Prostate gland (tissue), 2 donors: ENCODE results near the gene GPD1. TPM values are rescaled to one million over a fixed set of nuclear protein-coding genes. Genes with fewer than 3 reads are reported as not detected.

Source experiments
- DNase-seq: peaks from one replicate; pipeline ENCODE4 v3.0.0-alpha.2; 2019; ENCODE audit warnings: low spot score
- H3K27ac ChIP-seq, 2 donors: fragments of 200-600 bp; sonication (generic); 2 replicates each; pipeline ENCODE4 v1.5.1; 2017 to 2019
- H3K27me3 ChIP-seq: fragments of 200-600 bp; sonication (generic); replicated peaks from 2 replicates; pipeline ENCODE4 v1.5.1; 2019; ENCODE audit not compliant: insufficient read depth
- H3K36me3 ChIP-seq, 2 donors: fragments of 200-600 bp; sonication (generic); 1 replicate in 1 of 2; 2 replicates in 1 of 2; pipeline versions ENCODE4 v1.5.1 to v1.8.1; 2017 to 2019
- H3K4me1 ChIP-seq: fragments of 200-600 bp; sonication (generic); replicated peaks from 2 replicates; pipeline ENCODE4 v1.5.1; 2019
- H3K4me3 ChIP-seq, 2 donors: fragments of 200-600 bp; sonication (generic); 2 replicates each; pipeline ENCODE4 v1.5.1; 2017 to 2019
- H3K9me3 ChIP-seq: fragments of 200-600 bp; sonication (generic); 2 replicates; pipeline ENCODE4 v1.5.1; 2017
- CTCF ChIP-seq, 4 experiments: fragments of 200-600 bp in 2 of 4; fragments of 450-650 bp in 2 of 4; sonication (generic) in 2 of 4; IDR thresholded peaks; 1 replicate in 3 of 4; 2 replicates in 1 of 4; pipeline ENCODE4 v1.5.1; 2016 to 2019; ENCODE audit warnings: antibody characterized with exemption in 4 of 4, mild to moderate bottlenecking in 2 of 4, moderate library complexity in 2 of 4
- POLR2A ChIP-seq: fragments of 450-650 bp; IDR thresholded peaks from one replicate; pipeline ENCODE4 v1.6.1; 2016; ENCODE audit warnings: antibody characterized with exemption, mild to moderate bottlenecking
- POLR2AphosphoS5 ChIP-seq: sonication (generic); formaldehyde crosslinking; IDR thresholded peaks from one replicate; pipeline ENCODE4 v1.6.1; 2017; ENCODE audit warnings: antibody characterized with exemption
- WGBS: methylation state at CpG from one replicate; pipeline ENCODE4 v1.1.5; 2018; 5-methylcytosine and 5-hydroxymethylcytosine counted together
- intact Hi-C: fragments of 100-400 bp; cut with DNase I; formaldehyde crosslinking; loops from one replicate; pipeline ENCODE4 v1.14.2; 2022
- total RNA-seq, 2 donors: library from RNA; depleted of rRNA; stranded (reverse); fragments of >200 nt; gene quantifications; one replicate each; pipeline ENCODE4 v1.1.0, GENCODE V29; 2016

The GPD1 gene
- total RNA-seq, 2 donors from 2014 or later: 0.27 to 3.4 TPM

GRCh38 chr12:50066402-50066801 is 37.4 kb upstream of the GPD1 start:
- Histone ChIP-seq H3K9me3 (no peaks in the 10 kb centered on the region), H3K27me3 (no peaks in the 10 kb centered on the region), H3K36me3 (no peaks in the 10 kb centered on the region), H3K4me1 (no peaks in the 10 kb centered on the region), H3K27ac (no peak overlapping the region), H3K4me3 (no peak overlapping the region)
- TF ChIP-seq CTCF (IDR thresholded peaks at IDR 0.05) (no peak), POLR2A (no peak), POLR2AphosphoS5 (no peak)
- DNase-seq: no peak
- 49% methylated on average over 5 of the region's 5 CpGs for WGBS
- intact Hi-C loops: no loop called here

DNA sequence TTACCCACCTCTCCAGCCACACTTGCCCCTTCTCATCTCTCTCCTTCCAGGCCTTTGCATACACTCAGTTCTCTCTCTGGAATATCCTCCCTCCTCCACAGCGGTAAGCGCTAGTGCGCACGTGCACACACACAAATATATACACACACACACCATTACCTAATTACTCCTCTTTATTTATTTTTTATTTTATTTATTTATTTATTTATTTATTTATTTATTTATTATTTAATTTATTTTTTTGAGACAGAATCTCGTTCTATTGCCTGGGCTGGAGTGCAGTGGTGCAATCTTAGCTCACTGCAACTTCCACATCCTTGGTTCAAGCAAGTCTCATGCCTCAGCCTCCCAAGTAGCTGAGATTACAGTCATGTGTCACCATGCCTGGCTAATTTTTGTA is 34.7 kb upstream of the GPD1 start:
- no peak for DNase-seq
- no peaks in the 10 kb centered on the region for H3K27me3 ChIP-seq
- no peaks in the 10 kb centered on the region for H3K36me3 ChIP-seq
- intact Hi-C loops: no loop called here
- no peaks in the 10 kb centered on the region for H3K4me1 ChIP-seq
- no peak overlapping the region for H3K4me3 ChIP-seq
- TF ChIP-seq POLR2A (no peak), CTCF (IDR thresholded peaks at IDR 0.05) (no peak), POLR2AphosphoS5 (no peak)
- 94% methylated on average over 5 of the region's 5 CpGs for WGBS
- H3K9me3 ChIP-seq: no peaks in the 10 kb centered on the region
- no peak overlapping the region for H3K27ac ChIP-seq

DNA sequence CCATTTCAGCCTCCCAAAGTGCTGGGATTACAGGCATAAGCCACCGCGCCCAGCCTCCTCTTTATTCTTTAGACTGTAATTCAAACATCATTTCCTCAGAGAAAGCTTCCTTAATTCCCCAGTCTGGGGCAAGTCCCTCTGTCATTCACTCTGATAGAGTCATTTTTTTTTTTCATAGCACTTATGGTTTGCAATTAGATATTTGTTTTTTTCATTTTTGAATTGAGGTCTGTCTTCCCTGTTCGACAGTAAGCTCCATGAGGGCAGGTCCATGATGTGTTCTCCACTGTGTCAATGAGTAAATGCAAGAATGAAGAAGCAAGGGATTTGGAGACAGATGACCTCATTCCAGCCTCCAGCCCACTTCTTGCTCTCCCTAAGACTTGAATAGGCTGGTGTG is 34.3 kb upstream of the GPD1 start:
- H3K27ac ChIP-seq: no peak overlapping the region
- no peak overlapping the region for H3K4me3 ChIP-seq
- no peaks in the 10 kb centered on the region for H3K9me3 ChIP-seq
- WGBS: 96% methylated on average over 3 of the region's 3 CpGs
- no peak for DNase-seq
- H3K4me1 ChIP-seq: no peaks in the 10 kb centered on the region
- no peak for TF ChIP-seq POLR2A
- TF ChIP-seq CTCF (IDR thresholded peaks at IDR 0.05): no peak
- no peak for TF ChIP-seq POLR2AphosphoS5
- intact Hi-C loops: no loop called here
- H3K27me3 ChIP-seq: no peaks in the 10 kb centered on the region
- H3K36me3 ChIP-seq: no peaks in the 10 kb centered on the region

- H3K36me3 ChIP-seq: no peaks in the 10 kb centered on the region
- H3K9me3 ChIP-seq: no peaks in the 10 kb centered on the region
- intact Hi-C loops: loop anchor here (10.0 kb wide), 1 partner anchor 296 kb away; no protein-coding TSS in a partner anchor
- peak; percentile 68 for DNase-seq
- TF ChIP-seq CTCF (IDR thresholded peaks at IDR 0.05): peak; percentile 81 to 92 (median 87)
- no peak for TF ChIP-seq POLR2A
- peak; percentile 44 for TF ChIP-seq POLR2AphosphoS5
- WGBS: 37% methylated on average over 9 of the region's 9 CpGs
- no peaks in the 10 kb centered on the region for H3K27me3 ChIP-seq
- H3K27ac ChIP-seq: no peak overlapping the region
- H3K4me3 ChIP-seq: no peak overlapping the region
- H3K4me1 ChIP-seq: no peaks in the 10 kb centered on the region
Measured at GRCh38 chr12:50070314-50071060, 33.3 kb upstream of the GPD1 start.
